ENCODE measurements around the gene NKD1.

NKD1 gene

DNA sequence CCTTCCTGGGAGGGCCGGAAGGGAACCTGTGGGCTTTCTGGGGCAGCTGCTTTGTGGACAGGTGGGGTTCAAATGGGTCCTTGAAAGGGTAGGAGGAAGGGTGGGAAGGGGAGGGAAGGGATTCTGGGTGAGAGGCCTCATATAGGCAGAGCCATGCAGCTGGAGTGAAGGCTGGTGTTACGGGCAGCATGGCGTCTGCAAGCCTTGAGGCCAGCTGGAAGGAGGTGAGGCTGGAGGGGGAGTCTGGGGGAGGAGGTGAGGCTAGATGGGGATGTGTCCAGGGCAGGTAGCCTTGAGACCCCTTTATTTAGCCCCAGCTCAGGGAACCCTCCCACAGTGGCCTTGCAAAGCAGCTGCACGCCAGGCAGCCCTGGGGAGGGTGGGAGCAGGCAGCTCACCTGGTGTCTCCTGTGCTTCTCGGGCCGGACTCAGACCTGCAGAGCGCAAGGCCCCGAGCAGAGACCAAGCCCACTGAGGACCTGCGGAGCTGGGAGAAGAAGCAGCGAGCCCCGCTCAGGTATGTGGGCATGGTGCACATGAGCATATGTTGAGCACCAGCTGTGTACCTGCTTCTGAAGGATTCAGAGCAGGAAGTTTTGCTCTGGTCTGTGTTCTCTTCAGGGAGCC, 82.3 kb downstream of the NKD1 start:
- no peak for DNase-seq (ENCODE audit: low spot score)

DNA sequence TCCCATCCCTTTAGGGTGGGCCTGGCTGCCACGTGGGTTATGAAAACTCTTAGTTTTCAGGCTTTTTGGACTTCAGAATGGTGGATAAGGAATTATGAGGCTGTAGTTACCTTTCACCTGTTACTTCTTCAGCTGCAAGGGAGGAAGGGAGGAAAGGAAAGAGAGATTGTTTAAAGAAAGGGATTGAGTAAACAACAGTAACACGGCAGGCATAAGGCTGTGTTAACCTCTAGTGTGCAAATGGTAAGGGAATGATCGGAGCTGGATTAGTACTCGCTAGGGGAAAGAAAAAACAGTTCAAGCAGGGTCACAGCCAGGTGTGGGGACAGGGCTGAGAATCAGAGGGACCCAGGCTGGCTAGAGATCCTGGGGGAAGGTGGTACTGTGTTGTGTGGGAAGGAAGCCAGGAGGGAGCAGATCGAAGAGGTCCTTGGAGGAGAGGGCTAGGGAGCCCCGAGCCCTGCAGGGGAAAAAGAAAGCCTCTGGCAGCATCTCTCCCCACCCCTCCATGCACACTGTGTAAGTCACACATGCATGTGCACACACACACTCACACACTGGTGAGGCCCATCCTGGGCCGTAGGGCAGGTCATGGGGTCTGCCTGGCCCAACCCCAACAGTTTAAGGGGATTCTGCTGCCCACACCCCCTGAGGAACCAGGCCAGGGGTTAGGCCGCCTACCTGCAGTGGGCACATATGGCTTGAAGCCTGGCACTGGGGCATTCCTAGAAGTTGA, 83.2 kb downstream of the NKD1 start:
- no peak for DNase-seq (ENCODE audit: low spot score)

DNA sequence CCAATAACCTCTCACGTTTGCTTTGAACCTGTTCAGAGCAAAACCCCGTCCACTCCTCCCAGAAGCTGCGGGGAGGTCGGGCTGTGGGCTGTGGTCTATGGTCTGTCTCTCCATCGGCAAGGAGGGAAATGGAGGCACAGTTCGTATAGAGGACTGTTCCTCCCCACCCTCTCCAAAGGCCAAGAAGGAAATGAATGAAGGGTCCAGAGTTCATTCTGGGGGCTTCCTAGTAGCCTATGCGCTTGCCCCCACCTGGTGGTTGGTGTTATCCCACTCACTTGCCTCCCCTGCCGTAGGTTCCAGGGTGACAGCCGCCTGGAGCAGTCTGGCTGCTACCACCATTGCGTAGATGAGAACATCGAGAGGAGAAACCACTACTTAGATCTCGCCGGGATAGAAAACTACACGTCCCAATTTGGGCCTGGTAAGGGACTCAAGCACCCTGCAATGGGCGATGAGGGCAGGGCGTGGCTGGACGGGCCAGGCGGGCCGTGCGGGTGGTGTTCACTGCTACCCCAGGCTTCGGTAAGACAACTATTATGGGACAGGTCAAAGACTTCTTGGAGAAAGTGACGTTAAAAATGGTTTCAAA, 83.9 kb downstream of the NKD1 start:
- no peak for DNase-seq (ENCODE audit: low spot score)

DNA sequence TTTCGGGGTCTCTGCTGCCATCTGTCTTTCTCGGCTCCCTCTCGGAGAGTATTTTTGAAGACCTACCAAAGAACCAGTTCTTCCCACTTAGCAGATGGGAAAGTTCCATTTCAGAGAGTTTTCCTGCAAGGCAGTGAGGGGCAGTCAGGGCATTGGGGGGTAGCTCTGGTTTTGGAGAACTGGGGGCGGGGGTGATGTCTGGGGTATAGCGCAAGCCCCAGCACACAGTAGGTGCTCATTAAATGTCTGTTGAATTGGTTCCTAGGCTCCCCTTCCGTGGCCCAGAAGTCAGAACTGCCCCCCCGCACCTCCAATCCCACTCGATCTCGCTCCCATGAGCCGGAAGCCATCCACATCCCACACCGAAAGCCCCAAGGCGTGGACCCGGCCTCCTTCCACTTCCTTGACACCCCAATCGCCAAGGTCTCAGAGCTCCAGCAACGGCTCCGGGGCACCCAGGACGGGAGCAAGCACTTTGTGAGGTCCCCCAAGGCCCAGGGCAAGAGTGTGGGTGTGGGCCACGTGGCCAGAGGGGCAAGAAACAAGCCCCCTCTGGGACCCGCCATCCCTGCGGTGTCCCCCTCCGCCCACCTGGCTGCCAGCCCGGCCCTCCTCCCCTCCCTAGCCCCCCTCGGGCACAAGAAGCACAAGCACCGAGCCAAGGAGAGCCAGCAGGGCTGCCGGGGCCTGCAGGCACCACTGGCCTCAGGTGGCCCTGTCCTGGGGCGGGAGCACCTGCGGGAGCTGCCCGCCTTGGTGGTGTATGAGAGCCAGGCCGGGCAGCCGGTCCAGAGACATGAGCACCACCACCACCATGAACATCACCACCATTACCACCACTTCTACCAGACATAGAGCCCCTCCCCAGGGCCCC, 85.0 kb downstream of the NKD1 start:
- no peak for DNase-seq (ENCODE audit: low spot score)

DNA sequence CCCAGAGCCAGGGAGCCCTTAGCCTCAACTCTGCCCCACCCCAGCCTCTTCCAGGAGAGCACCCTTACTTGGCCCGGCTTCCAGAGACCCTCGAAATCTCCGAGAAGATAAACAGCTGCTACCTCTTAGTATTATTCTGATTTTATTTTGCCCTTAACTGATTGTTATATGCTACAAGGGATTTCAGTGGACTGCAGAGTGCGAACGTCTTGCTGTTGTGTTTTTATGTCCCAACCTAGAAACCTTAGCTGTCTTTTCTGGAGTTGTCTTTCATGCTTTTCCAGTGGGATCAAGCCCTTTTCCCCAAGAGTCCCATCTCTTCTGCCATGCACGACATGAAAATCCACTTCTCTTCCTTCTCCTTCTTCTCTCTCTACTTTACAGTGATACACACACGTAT, 85.9 kb downstream of the NKD1 start:
- DNase-seq (ENCODE audit: low spot score): no peak

DNA sequence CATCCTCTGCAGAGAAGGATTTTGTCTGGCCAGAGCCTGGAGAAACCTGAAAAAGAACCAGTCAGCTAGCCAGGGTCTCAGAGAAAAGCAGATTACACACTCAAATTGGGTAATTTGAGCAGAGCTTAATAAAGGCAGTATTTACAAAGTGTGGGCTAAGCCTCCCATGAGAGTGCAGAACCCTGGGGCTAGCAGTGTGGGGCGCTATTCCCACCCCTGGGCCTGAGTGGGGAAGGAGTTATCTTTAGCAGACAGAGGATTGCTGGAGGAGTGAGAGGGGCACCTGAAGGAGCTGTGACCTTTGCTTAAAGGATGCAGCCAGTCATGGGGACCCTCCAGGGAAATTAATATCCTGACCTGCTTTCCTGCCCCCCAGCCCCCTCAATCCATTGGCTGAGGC, 86.8 kb downstream of the NKD1 start:
- DNase-seq (ENCODE audit: low spot score): no peak

DNA sequence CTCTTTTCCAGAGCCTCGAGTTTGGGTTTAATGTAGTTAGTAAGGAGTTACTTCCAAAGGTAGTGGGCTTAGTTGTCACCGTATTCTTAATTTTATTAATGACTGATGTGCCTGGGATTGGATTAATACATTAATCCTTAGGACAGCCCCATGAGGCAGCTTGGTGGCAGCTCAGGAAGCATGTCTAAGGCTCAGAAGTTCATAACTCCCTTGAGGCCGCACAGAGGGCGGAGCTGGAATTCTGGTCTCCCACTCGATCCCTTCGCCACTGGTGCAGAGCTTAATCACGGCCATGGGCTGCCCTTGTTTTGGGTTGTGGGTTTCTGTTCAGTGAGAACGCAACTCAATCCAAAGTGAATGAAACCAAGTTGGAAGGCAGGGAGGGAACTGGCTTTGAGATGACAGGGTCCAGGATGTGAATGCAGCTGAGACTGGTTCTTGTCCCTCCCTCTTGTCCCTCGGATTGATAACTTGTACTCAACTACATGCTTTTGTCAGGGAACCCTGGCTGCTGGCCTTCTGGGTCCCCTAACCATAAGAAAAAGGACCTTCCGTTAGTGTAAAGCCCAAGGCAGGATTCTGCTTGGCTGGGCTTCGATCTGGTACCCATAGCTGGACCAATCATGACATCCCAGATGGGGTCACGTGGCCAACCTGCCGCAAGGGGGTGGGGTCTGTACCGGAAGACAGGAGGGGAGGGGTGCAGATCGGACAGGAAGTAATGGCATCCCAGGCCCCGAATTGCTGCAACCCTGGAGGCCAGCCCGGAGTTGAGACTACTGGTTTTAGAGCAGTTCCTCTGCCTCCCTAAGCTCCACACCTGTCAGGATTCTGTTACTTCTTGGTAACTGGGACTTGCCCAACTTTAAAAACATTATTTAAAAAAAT, 87.6 kb downstream of the NKD1 start:
- no peak for DNase-seq (ENCODE audit: low spot score)

DNA sequence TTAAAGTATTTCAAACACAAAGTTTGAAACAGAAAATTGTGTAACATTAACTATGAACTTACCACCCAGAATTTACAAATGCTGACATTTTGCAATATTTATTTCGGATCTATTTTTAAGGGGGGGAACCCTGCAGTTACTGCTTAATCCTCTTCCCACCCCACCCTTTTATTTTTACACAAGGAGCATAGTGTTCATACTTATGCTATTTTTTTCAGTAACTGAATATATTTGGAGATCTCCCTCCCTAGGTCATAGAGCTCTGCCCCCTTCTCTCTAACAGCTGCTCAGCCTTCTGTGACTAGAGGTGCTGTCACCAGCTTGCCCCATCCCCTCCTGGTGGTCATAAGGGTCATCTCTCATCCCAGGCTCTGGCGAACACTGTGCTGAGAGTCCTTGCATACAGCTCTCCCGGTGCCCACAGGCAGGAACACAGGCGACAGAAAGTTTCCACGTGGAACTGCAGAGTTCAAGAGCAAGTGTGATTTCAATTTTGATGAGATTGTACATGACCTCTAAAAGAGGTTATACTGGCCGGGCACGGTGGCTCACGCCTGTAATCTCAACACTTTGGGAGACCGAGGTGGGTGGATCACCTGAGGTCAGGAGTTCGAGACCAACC, 88.7 kb downstream of the NKD1 start:
- DNase-seq (ENCODE audit: low spot score): no peak

DNA sequence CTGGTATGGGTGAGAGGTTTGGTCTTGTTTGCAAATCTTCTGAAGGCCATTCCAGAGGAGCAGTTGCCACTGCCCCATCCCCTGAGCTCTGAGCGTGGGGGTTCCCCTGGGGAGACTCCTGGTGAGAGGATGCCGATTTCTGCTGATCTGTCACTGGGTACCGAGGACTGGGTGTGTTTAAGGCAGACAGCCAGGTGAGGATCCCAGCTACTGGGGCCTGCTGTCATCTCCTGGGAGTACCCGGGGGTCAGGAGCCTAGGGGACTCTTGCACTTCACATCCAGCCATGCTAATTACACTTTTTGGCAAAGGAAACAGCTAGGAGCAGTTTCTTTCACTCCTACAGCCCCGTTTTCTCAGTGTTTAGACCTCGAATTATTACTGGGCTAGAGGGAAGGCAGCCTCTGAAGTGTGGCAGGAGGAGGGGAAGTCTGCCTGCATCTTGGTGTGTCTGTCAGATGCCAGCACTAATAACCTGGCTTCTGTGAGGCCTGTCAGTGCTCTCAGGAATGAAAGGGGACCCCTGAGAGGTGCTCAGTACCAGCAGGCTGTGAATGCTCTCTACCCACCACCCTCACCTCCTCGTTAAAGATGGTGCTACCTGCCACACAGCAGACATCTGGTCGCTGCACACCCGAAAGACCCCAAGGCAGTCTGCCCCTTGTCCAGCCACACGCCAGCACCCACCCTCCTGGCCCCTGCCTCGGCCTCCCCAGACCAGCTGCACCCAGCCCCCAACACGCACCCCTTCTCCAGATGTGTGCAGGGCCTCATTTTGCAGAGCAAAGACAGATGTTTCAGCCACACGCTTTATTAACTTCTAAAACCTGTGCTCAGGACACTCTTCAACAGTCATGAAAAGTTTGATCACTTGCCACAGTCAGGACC, 89.8 kb downstream of the NKD1 start:
- no peak for DNase-seq (ENCODE audit: low spot score)

DNA sequence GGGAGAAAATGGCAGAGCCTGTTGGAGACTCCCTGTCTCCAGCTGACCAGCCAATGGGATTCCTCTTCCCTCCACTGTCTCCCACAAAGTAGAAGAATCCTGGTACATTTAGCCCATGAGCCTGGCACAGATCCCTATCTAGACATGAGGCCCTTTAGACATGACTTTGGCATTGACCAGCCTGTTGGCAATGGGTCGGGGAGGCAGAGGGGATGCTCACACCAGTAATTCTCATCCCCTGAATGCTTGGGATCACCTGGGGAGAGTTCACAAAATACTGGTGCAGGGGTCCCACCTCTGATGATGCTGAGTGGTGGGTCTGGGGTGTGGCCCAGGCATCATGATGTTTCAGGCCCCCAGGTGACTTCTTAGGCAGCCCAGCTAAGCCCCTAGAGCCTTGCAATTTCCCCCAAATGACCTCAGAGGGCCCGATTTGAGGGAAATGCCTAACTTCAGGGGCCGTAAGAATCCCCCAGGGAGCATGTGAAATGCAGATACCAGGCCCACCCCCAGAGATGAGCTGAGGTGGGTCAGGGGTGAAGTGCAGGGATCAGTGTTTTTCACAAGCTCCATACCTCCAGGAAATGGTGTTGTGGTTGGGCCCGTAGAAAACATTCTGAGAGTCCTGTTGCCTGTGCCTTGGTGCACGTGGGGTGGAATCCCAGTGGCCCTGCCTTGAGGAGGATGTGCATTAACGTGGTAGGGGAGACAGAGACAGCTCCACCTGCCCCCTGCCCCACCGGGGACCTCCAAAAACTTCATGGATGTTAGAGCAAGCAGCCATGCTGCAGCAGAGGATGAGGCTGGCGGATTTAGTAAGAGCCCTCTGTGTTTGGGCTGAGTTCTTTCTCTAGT, 90.8 kb downstream of the NKD1 start:
- no peak for DNase-seq (ENCODE audit: low spot score)

DNA sequence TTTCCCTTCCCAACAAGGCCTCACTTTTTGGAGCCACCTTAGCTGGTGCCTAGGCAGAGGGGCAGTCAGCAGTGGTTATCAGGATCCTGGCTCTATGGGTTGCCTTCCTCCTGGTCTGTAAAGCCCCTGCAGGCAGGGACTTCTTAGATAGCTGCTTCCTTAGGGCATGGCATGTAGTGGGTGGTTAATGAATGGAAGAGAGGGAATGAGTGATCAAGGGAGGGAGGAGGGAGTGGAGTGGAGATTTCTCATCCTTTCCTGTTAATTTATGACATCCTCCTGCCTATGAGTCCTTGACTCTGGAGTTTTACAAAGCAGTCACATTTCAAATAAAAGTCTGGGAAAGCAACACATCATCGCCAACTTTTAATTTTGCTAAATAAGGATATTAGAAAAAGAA, 92.2 kb downstream of the NKD1 start:
- DNase-seq (ENCODE audit: low spot score): no peak

DNA sequence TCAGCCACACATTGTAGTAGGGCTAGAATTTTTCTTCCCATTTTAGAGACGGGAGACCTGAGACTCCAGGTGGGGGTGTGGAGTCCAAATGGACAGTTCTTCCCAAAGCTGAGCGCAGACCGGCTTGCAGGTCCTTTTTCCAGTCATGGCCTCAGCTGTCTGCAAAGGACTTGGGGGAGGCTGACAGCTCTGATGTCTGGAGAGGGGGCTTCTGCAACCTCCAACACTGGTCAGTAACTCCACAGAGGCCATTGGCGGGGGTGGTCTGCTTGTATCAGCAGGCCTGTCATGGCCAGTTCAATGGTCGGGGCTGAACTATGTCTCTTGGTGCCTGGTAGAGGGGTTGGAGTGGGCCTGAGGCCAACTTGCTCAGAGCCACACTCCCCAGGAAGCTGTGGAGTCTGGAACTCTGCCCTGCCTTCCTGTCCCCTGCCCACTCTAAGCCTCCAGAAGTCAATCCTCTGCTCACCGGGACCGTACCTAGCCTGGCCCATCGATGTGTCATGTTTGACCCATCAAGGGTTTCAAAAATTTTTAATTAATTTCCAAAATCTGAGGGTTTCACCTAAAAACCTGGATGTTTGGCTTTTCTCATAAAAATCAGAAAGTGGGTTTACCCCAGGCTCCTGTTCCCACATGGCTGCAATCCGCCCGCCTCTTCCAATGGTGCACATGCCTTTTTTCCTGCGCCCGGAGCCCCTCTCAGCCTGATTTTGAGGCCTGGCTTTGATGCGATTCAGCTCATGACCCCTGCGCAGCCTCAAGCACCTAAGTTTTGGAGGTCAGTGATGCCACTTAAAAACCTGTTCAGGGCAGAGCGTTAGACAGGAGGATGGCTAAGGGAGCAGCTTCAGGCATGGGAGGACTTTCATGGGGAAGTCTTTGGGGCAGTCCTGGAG, 93.0 kb downstream of the NKD1 start:
- DNase-seq (ENCODE audit: low spot score): no peak

DNA sequence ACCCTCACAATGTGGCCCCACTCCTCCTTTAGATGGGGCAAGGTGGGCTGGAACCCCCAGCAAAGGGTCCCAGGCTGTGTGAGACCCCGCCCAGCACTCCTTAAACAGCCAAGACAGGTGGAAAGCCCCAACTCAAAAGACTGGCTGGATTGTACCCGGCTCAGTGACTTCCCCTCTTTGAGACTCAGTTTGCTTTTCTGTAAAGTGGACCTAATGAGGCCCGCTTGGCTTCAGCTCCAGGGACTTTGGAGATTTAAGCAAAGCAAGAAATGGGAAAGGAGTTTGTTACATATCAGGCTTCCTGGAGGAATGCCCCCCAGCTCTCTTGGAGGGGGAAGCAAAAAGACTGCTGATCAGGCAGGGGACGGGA, 93.6 kb downstream of the NKD1 start:
- no peak for DNase-seq (ENCODE audit: low spot score)

DNA sequence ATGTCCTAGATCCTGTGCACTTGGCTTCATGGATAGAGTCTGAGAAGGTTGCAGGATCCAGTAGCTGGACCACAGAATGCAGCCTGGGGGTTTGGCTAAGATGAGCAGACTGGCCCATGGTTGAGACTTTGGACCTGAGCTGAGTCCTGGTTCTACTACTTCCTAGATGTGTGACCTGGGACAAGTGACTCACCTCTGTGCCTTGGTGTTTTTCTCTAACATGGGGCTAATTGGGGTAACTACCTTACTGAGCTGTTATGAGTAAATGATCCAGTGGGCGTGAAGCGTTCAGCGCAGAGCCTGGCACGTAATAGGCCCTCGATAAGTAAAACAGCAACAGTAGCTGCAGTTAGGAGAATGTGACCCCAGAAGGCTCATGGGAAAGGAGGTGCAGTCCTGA, 94.2 kb downstream of the NKD1 start:
- DNase-seq (ENCODE audit: low spot score): no peak

DNA sequence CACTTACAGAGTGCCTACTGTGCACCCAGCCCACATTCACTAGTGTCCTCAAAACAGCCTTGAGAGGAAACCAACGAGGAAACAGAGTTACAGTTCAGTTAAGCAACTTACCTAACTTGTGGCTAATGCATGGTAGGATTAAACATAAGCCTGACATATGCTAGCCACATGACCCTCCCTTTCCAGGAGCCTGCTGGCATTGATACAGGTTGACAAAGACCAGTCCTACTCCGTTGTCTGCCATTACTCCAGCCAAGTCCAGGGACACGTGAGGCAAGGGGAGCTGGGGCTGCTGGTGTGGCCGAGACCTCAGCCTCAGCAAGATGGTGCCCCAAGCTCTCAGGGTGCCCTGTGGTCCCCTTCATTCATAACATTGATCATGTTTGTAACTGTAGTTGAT, 95.0 kb downstream of the NKD1 start:
- no peak for DNase-seq (ENCODE audit: low spot score)

DNA sequence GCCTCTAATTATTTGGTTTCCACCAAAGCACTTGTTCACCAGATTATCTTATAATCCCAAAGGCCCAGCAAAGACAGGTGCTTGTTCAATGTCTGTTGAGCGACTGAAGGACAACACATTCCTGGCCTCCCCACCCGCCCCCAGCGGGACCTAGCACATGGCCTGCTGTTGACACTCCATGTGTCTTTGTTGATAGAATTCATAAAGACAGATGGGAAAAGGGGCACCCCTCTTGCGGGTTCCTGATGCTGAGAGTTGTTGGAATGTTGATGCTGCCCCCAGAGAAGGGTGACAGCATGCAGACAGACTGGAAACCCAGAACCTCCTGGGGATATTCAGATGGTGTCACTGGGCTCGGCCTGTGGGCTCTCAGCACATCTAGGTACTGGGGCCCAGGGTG, 96.0 kb downstream of the NKD1 start:
- no peak for DNase-seq (ENCODE audit: low spot score)

DNA sequence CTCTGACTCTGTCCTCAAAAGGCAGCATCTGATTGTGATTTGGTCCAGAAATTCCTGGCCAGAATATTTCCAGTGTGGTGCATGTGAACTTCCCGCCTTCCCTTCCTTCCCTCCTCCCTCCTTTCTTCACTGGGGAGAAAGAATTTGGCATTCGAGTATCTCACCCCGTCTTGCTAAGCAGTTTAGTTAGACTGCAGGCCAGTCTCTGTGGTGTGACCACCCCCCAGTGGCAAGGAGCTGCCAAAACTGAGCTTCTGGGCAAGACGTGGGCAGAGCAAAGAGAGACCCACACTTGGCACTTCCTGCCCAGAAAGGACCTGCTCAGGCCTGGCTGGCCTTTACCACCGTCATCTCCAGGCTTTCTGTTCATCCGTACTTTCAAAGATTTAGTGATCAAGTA, 96.5 kb downstream of the NKD1 start:
- no peak for DNase-seq (ENCODE audit: low spot score)

DNA sequence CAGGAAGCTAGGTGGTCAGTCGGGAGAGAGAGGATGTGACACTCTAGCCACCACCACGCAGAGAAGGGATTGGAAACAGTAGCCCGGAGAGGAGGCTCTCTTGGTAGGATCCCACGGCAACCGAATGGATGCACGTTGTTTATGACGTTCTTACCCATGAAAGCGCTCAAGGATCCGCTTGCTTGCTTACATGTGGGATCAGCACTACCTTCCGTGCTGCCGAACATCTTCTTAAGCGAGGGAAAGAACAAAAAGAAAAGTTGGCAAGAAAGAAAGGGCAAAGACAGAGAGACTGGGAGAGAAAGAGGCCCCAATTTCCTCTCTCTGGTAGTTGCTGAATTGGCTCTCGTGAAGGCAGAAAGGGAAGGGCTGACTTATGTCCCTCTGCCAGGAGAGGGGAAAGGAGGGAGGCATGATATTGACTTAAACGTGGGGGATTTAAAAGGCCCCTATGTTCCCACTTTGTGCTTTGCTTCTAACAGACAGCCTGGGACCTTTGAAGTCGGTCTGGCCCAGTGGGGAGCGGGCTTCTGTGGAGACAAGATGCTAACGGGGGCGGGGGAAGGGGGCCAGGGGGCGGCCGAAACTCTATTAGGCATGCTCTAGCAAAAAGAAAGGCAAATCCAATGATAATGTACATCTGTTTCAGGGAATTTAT, 97.5 kb downstream of the NKD1 start:
- no peak for DNase-seq (ENCODE audit: low spot score)
